ENCODE data around the gene YTHDF1.

- peak; percentile 75 for TF ChIP-seq ZNF335 (tag by site-specific recombination; conservative IDR thresholded peaks at IDR 0.05)
- no peak for TF ChIP-seq ZNF843 (tag by site-specific recombination; IDR thresholded peaks at IDR 0.05)
- peak; percentile 44; the same call in 1 of the 2 replicates for TF ChIP-seq ZBTB8A (tag by site-specific recombination; IDR thresholded peaks at IDR 0.05)
- TF ChIP-seq CTCF (tag by site-specific recombination; IDR thresholded peaks at IDR 0.05), result peak; percentile 87; the same call in 1 of the 2 replicates
- TF ChIP-seq ZNF747 (tag by site-specific recombination; IDR thresholded peaks at IDR 0.05), result no peak
- no peak for TF ChIP-seq ZNF18 (tag by site-specific recombination; IDR thresholded peaks at IDR 0.05)
- no peak for TF ChIP-seq ZNF658 (tag by site-specific recombination; IDR thresholded peaks at IDR 0.05)
- no peak for TF ChIP-seq ELK4 (IDR thresholded peaks at IDR 0.05; ENCODE audit: borderline replicate concordance, low read depth, low read length)
These were observed 8.6 kb upstream of the YTHDF1 start for GRCh38 chr20:63224412-63225081.
